Stomach (tissue), 9 donors: ENCODE measurements around the gene TPD52L1. TPM values are rescaled to one million over a fixed set of nuclear protein-coding genes. Genes with fewer than 3 reads are reported as not detected.
"Not testable (repeated sequence)": the region's sequence is repeated elsewhere in the genome, so short reads cannot be mapped to it uniquely, and the experiment has no call there.

ENCODE experiments used
- DNase-seq, 2 donors: peaks; one replicate each; pipeline versions ENCODE4 v3.0.0 to v3.0.0-alpha.2; 2013 to 2019
- H3K27ac ChIP-seq, 5 donors: fragments of 200-600 bp in 4 of 5; sonication (generic) in 4 of 5; one replicate each; pipeline ENCODE4 v1.5.1; 2013 to 2019; ENCODE audit warnings: mild to moderate bottlenecking in 1 of 5, moderate library complexity in 1 of 5
- H3K27me3 ChIP-seq, 3 donors: fragments of 200-600 bp; sonication (generic); one replicate each; pipeline ENCODE4 v1.5.1; 2017 to 2019; ENCODE audit warnings: mixed run types in 1 of 3
- H3K36me3 ChIP-seq, 4 donors: fragments of 200-600 bp; sonication (generic); 1 replicate in 3 of 4; 2 replicates in 1 of 4; pipeline ENCODE4 v1.5.1; 2016 to 2019
- H3K4me1 ChIP-seq, 4 donors: fragments of 200-600 bp; sonication (generic); one replicate each; pipeline ENCODE4 v1.5.1; 2016 to 2019
- H3K4me3 ChIP-seq, 4 donors: fragments of 200-600 bp; sonication (generic) in 3 of 4; one replicate each; pipeline ENCODE4 v1.5.1; 2016 to 2019; ENCODE audit warnings: mild to moderate bottlenecking in 1 of 4
- H3K9me3 ChIP-seq, 4 donors: fragments of 200-600 bp; sonication (generic); one replicate each; pipeline ENCODE4 v1.5.1; 2016 to 2019
- EP300 ChIP-seq: sonication (generic); formaldehyde crosslinking; IDR thresholded peaks from one replicate; pipeline ENCODE4 v1.6.1; 2017; ENCODE audit warnings: antibody characterized with exemption
- POLR2A ChIP-seq, 4 donors: fragments of 450-650 bp; IDR thresholded peaks; one replicate each; pipeline ENCODE4 v1.6.1; 2016; ENCODE audit warnings: antibody characterized with exemption in 4 of 4, control low read depth in 2 of 4, mild to moderate bottlenecking in 1 of 4, moderate library complexity in 1 of 4
- POLR2AphosphoS5 ChIP-seq, 3 donors: sonication (generic); formaldehyde crosslinking; IDR thresholded peaks; one replicate each; pipeline ENCODE4 v1.6.1; 2016; ENCODE audit warnings: antibody characterized with exemption in 3 of 3
- WGBS, 5 donors: extraction: QIAGEN DNeasy Blood & Tissue Kit in 3 of 5; methylation state at CpG; one replicate each; pipeline versions ENCODE4 v1.1.5 to v1.1.7; 2013 to 2018; 5-methylcytosine and 5-hydroxymethylcytosine counted together
- intact Hi-C: fragments of 100-400 bp; cut with DNase I; formaldehyde crosslinking; loops from one replicate; pipeline ENCODE4 v1.15.1; 2023; ENCODE audit warnings: low total_unique reads
- polyA plus RNA-seq, 3 donors: library from polyadenylated mRNA; stranded (reverse); fragments of 200-250 nt; gene quantifications; one replicate each; pipeline ENCODE4 v1.2.3, GENCODE V29; 2013
- total RNA-seq, 5 donors: library from RNA; depleted of rRNA; stranded (reverse); fragments of >200 nt; gene quantifications; one replicate each; pipeline versions ENCODE4 v1.1.0 to v1.2.3, GENCODE V29; 2014 to 2016
- TF ChIP-seq, protein P1 (sequence below), 7 experiments: fragments of 450-650 bp in 4 of 7; fragments of 200-600 bp in 3 of 7; sonication (generic) in 3 of 7; IDR thresholded peaks; one replicate each; pipeline ENCODE4 v1.5.1; 2016 to 2019; ENCODE audit warnings: antibody characterized with exemption in 7 of 7, control low read depth in 2 of 7, mild to moderate bottlenecking in 1 of 7
- donor health status: healthy with polysubstance abuse.
- donor health status: Bipolar disorder and iron deficiency.
- donor health status: healthy.

Gene TPD52L1
- total and polyA plus RNA-seq, 8 donors = 14.8 to 102 (median 78.9) TPM

- peaks cover 6 to 59% (median 40%) of the 10 kb centered on the region in 4 donors for H3K36me3 ChIP-seq
- H3K9me3 ChIP-seq = no peaks in the 10 kb centered on the region
- 79 to 89% (median 84%) methylated on average over 6 to 7 of the region's 7 CpGs for WGBS, 5 donors
- no peaks in the 10 kb centered on the region for H3K27me3 ChIP-seq
- H3K4me3 ChIP-seq = no peak overlapping the region
- H3K4me1 ChIP-seq = peaks cover 0 to 11% (median 3%) of the 10 kb centered on the region in 4 donors
- intact Hi-C loops = no loop called here
- peak overlapping the region in 2 of 5 donors; percentile 11 to 15 for H3K27ac ChIP-seq
- no peak for TF ChIP-seq EP300
- TF ChIP-seq POLR2AphosphoS5 (IDR thresholded peaks at IDR 0.05) = peak in 1 of 3 donors; percentile 18
- no peak for TF ChIP-seq POLR2A (IDR thresholded peaks at IDR 0.05)
- TF ChIP-seq, protein P1, sequence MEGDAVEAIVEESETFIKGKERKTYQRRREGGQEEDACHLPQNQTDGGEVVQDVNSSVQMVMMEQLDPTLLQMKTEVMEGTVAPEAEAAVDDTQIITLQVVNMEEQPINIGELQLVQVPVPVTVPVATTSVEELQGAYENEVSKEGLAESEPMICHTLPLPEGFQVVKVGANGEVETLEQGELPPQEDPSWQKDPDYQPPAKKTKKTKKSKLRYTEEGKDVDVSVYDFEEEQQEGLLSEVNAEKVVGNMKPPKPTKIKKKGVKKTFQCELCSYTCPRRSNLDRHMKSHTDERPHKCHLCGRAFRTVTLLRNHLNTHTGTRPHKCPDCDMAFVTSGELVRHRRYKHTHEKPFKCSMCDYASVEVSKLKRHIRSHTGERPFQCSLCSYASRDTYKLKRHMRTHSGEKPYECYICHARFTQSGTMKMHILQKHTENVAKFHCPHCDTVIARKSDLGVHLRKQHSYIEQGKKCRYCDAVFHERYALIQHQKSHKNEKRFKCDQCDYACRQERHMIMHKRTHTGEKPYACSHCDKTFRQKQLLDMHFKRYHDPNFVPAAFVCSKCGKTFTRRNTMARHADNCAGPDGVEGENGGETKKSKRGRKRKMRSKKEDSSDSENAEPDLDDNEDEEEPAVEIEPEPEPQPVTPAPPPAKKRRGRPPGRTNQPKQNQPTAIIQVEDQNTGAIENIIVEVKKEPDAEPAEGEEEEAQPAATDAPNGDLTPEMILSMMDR (IDR thresholded peaks at IDR 0.05) = peak in 1 of 7 experiments; percentile 3
- DNase-seq = peak in 1 of 2 donors; percentile 40
Observed at GRCh38 chr6:125273965-125274364, 120.4 kb downstream of the TPD52L1 start.

- intact Hi-C loops = no loop called here
- peak in 1 of 2 donors; percentile 62 for DNase-seq
- peaks cover 0 to 11% (median 3%) of the 10 kb centered on the region in 4 donors for H3K4me1 ChIP-seq
- peak overlapping the region in 1 of 5 donors; percentile 11 for H3K27ac ChIP-seq
- no peaks in the 10 kb centered on the region for H3K9me3 ChIP-seq
- WGBS, 5 donors = 42 to 60% (median 46%) methylated on average over 3 of the region's 3 CpGs
- no peaks in the 10 kb centered on the region for H3K27me3 ChIP-seq
- peaks cover 6 to 60% (median 42%) of the 10 kb centered on the region in 4 donors for H3K36me3 ChIP-seq
- TF ChIP-seq POLR2A (IDR thresholded peaks at IDR 0.05) (no peak), POLR2AphosphoS5 (IDR thresholded peaks at IDR 0.05) (peak in 1 of 3 donors; percentile 16)
- H3K4me3 ChIP-seq = no peak overlapping the region
Observed at GRCh38 chr6:125274935-125275334, 121.4 kb downstream of the TPD52L1 start.

DNA sequence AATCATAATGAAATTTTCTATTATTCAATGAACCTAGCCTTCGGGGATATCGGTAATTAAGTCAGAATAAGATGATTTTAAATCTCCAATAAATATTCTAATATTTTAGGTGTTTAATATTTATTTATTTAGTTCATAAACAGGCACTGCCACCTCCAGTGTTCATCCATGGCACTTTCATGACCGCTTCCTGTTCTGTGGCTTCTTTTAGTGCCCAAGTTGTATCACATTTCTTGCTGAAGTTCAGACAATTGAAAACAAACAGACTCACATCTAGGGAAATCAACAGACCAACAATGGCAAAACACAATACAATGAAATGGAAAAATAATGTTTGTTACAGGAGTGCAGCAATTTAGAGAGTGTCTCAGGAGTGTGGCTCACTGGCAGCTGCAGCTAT is 122.2 kb downstream of the TPD52L1 start:
- H3K27me3 ChIP-seq = no peaks in the 10 kb centered on the region
- no peak for DNase-seq
- TF ChIP-seq POLR2AphosphoS5 (IDR thresholded peaks at IDR 0.05) (no peak), EP300 (no peak), POLR2A (IDR thresholded peaks at IDR 0.05) (no peak)
- TF ChIP-seq, protein P1 (IDR thresholded peaks at IDR 0.05) = no peak
- H3K4me1 ChIP-seq = peaks cover 0 to 11% (median 3%) of the 10 kb centered on the region in 4 donors
- peaks cover 6 to 69% (median 50%) of the 10 kb centered on the region in 4 donors for H3K36me3 ChIP-seq
- no peaks in the 10 kb centered on the region for H3K9me3 ChIP-seq
- WGBS, 5 donors = 90 to 96% (median 95%) methylated on average over 3 of the region's 3 CpGs
- H3K4me3 ChIP-seq = no peak overlapping the region
- intact Hi-C loops = no loop called here
- H3K27ac ChIP-seq = no peak overlapping the region

GRCh38 chr6:125277838-125278237 is 124.3 kb downstream of the TPD52L1 start:
- intact Hi-C loops = no loop called here
- no peak overlapping the region for H3K27ac ChIP-seq
- H3K36me3 ChIP-seq = peaks cover 6 to 77% (median 50%) of the 10 kb centered on the region in 4 donors
- TF ChIP-seq, protein P1 (IDR thresholded peaks at IDR 0.05) = no peak
- TF ChIP-seq EP300 (no peak), POLR2AphosphoS5 (IDR thresholded peaks at IDR 0.05) (no peak), POLR2A (IDR thresholded peaks at IDR 0.05) (no peak)
- H3K4me3 ChIP-seq = no peak overlapping the region
- no peak for DNase-seq
- H3K4me1 ChIP-seq = peaks cover 0 to 11% (median 3%) of the 10 kb centered on the region in 4 donors
- H3K9me3 ChIP-seq = no peaks in the 10 kb centered on the region
- 62 to 77% (median 68%) methylated on average over 1 of the region's 1 CpG for WGBS, 5 donors
- H3K27me3 ChIP-seq = no peaks in the 10 kb centered on the region

GRCh38 chr6:125279961-125280360 is 126.4 kb downstream of the TPD52L1 start:
- H3K4me3 ChIP-seq = no peak overlapping the region
- H3K27ac ChIP-seq = no peak overlapping the region
- intact Hi-C loops = no loop called here
- H3K9me3 ChIP-seq = peaks cover 0 to 5% (median under 1%) of the 10 kb centered on the region in 4 donors
- H3K27me3 ChIP-seq = no peaks in the 10 kb centered on the region
- DNase-seq = no peak
- H3K4me1 ChIP-seq = peaks cover 0 to 5% (median 0%) of the 10 kb centered on the region in 4 donors
- TF ChIP-seq POLR2AphosphoS5 (IDR thresholded peaks at IDR 0.05) (no peak), EP300 (no peak)
- WGBS, 5 donors = 81 to 100% (median 93%) methylated on average over 5 to 7 of the region's 7 CpGs
- H3K36me3 ChIP-seq = peaks cover 6 to 69% (median 44%) of the 10 kb centered on the region in 4 donors

DNA sequence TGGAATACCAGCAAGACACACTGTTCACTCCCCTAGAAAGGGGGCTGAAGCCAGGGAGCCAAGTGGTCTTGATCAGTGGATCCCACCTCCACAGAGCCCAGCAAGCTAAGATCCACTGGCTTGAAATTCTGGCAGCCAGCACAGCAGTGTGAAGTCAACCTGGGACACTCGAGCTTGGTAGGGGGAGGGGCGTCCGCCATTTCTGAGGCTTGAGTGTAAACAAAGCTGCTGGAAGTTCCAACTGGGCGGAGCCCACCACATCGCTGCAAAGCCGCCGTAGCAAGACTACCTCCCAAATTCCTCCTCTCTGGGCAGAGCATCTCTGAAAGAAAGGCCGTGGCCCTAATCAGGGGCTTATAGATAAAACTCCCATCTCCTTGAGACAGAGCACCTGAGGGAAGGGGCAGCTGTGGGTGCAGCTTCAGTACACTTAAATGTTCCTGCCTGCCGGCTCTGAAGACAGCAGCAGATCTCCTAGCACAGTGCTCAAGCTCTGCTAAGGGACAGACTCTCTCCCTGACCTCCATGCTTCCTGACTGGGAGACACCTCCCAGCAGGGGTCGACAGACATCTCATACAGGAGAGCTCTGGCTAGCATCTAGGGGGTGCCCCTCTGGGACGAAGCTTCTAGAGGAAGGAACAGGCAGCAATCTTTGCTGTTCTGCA is 126.9 kb downstream of the TPD52L1 start:
- H3K4me1 ChIP-seq, H3K27ac ChIP-seq, H3K27me3 ChIP-seq, H3K4me3 ChIP-seq, DNase-seq, H3K9me3 ChIP-seq, intact Hi-C loops: not testable (repeated sequence)
- WGBS, 5 donors = 79 to 92% (median 90%) methylated on average over 8 to 11 of the region's 11 CpGs
- peaks cover 6 to 69% (median 46%) of the 10 kb centered on the region in 4 donors for H3K36me3 ChIP-seq

GRCh38 chr6:125282470-125282869 is 128.9 kb downstream of the TPD52L1 start:
- intact Hi-C loops = not testable (repeated sequence)
- WGBS, 5 donors = 94 to 99% (median 97%) methylated on average over 3 of the region's 3 CpGs

More at GRCh38 chr6:125282470-125282869, 128.9 kb downstream of the TPD52L1 start:
- H3K9me3 ChIP-seq = peaks cover 0 to 17% (median 5%) of the 10 kb centered on the region in 4 donors
- not testable (repeated sequence) for DNase-seq, H3K4me3 ChIP-seq, H3K4me1 ChIP-seq, H3K27ac ChIP-seq, H3K27me3 ChIP-seq
- H3K36me3 ChIP-seq = peaks cover 0 to 69% (median 51%) of the 10 kb centered on the region in 4 donors
